Mammary epithelial cell (primary cell): ENCODE results near the gene HAAO.

ENCODE experiments used
- CTCF ChIP-seq, 2 donors: IDR thresholded peaks in 1 of 2; conservative IDR thresholded peaks in 1 of 2; 2 replicates each; pipeline ENCODE4 v1.5.1; 2011 to 2012; ENCODE audit warnings: inconsistent platforms in 2 of 2, low read length in 2 of 2, mild to moderate bottlenecking in 2 of 2, control low read depth in 1 of 2, low read depth in 1 of 2; ENCODE audit not compliant: insufficient read depth in 1 of 2; ENCODE audit errors: extremely low read depth in 1 of 2
- EZH2 ChIP-seq: IDR thresholded peaks from 2 replicates; pipeline ENCODE4 v1.6.1; 2012; ENCODE audit warnings: low read length, inconsistent platforms, borderline replicate concordance

- TF ChIP-seq CTCF (conservative IDR thresholded peaks at IDR 0.05 in 1 of 2, IDR thresholded peaks at IDR 0.05 in 1 of 2; ENCODE audit: extremely low read depth in 1 of 2, insufficient read depth in 1 of 2, low read depth in 1 of 2, low read length in 2 of 2) (no peak), EZH2 (no peak)
These were observed 70.5 kb downstream of the HAAO start for GRCh38 chr2:42721898-42722297.
